ENCODE data around the gene HPSE2.

The HPSE2 gene

DNA sequence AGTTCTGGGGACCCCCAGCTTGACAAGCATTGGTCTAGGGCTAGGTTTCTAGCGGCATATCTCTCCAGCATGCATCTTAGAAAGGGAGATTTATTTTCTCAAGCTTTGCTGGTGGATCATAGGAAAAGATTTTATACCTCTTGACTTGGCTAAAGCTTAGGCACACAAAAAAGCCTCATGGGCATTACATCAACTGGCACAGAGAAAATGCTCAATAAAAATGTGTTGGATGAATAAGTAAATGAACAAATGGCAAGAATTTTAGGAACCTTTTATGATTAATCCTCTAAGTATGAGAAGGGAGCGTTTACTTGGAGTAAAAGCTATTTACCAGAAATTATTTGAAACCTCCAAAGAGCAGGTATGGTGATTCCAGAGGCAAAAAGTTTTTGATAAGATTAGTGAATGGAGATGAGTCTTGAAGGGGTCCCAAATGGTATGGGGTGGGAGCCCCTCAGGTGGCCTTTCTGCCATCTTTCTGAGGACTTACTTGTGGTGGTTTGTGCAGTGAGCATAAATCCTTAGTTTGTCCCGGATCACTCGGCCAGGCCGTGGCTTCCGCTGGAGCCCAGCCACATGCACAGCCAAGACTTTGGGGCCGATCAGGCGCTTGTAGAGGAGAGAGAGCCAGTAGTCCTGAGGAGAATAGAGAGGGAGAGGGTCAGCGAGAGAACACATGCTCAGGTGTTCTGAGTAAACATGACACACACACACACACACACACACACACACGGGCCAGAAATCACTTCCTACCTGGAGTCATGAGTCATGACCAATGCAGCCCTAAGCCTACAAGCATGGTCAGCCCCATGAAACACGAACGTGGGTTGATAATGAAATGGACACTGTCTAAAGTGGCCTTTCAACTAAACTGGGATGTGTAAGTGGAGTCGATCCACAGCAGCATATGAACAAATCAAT is 745.8 kb downstream of the HPSE2 start:
- ATAC-seq (no peak), DNase-seq (no peak)

- ATAC-seq (no peak), DNase-seq (no peak)
Measured at GRCh38 chr10:98488669-98489430, 746.8 kb downstream of the HPSE2 start.

- ATAC-seq: no peak
- DNase-seq: no peak
Measured at GRCh38 chr10:98487649-98488048, 748.0 kb downstream of the HPSE2 start.

- no peak for ATAC-seq
Measured at GRCh38 chr10:98486421-98486820, 749.2 kb downstream of the HPSE2 start.

DNA sequence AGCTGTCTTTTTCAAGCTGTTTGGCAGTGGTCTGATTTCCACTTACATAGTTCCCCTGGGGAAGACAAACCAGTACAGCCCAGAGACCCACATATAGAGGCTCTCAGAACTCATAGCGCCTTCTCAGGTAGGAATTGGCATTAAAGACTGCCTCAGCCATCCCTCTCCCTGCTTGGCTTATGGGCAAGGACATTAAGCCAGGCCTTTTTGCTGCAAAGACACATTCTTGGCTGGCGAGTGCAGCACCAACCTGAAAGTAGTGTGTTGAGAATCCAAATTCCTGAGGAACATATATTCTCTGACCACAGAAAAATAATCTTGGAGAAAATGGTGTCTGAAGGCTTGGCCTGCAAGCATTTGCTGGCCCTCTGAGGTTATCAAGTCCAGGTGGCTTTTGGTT is 749.7 kb downstream of the HPSE2 start:
- DNase-seq (no peak), ATAC-seq (no peak)

More at GRCh38 chr10:98486421-98486820, 749.2 kb downstream of the HPSE2 start:
- DNase-seq: no peak

DNA sequence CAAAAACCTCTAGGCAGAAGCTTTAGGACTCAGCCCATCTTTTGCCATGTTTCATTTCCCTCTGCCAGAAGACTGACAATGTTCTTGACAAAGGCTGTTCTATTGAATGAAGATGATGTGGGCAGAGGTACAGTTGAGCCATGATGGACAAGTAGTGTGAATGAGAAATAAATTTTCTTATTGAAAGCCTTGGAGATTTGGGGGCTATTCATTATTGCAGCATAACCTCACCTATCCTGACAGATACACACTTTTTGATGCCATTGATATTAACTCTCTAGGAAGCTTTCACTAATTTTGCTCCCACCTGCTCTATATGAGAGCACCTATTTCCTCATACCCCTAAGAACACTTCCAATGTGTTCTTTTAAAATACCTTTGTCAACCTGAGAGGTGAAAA is 752.0 kb downstream of the HPSE2 start:
- no peak for DNase-seq
- ATAC-seq: no peak

DNA sequence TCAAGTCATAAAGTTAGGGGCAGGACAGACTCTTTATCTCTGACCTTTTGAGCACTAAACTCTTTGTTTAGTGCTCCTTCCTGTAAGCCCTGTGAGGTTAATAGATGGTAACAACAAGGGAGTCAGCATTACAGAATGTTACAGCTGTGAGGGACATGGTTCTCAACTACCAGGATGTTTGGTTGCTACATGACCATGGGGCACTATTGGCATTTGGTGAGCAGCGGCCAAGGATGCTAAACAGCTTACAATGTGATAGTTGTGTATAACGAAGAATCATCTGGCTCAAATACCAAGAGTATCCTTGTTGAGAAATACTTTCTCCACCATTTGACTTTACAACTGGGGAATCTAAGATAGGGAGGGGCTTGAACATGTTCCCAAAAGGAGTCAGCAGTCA is 753.6 kb downstream of the HPSE2 start:
- no peak for DNase-seq
- ATAC-seq: no peak

- no peak for ATAC-seq
- no peak for DNase-seq
Measured at GRCh38 chr10:98481404-98481945, 754.2 kb downstream of the HPSE2 start.

DNA sequence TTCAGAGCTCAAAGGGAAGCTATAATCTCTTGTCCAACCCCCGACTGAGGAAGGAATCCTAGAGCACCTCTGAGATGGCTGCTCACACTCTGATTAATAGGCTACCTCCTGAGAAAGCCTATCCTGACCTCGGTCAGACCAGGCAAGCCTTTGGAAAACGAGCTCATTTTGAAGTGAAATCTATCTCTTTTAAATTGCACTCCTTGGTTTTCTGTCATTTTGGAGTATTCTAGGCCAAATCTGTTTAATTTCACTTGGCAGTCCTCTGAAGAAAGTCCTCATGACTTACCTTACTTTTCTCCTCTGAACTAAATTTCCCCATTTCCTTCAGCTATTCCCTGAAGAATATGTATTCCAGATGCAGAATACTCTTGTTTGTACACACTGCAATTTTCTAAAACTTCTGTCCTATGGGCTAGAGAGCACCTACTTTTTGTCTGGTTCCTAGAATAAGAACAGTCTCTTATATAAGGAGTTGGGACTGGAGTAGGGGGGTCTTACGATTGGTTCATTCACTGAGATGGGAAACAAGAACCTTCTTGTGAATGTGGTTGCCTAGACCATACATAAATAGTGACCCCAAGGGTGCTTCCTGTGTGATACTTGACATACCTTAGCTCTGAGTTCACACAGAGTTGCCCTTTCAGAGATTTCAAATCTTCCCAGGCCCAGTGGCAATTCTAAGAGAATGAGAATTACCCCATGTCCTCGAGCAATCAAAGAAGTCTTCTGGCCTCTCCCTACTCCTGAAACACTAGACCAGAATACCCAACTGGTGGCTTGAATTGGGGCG is 757.0 kb downstream of the HPSE2 start:
- DNase-seq (no peak), ATAC-seq (no peak)

- ATAC-seq: no peak
Measured at GRCh38 chr10:98477861-98478260, 757.8 kb downstream of the HPSE2 start.

DNA sequence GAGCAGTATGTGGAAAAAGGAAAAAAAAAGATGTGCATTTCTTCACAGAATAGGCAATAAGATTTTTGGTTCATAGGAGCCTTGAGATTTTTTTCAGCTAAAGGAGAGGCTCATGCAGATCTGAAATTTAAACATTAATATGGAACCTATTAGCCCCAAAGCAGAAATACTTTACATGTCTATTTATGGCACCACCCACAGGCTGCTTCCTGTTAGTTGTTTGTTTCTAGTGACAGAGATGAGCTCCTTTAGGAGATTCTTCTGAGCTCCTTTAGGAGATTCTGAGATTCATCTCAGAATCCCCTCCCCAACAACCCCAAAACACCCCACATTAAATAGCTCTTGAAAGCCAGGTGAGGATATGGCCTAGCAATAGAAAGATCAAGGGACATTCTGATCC is 761.0 kb downstream of the HPSE2 start:
- ATAC-seq (no peak), DNase-seq (no peak)

More at GRCh38 chr10:98477861-98478260, 757.8 kb downstream of the HPSE2 start:
- DNase-seq: no peak

- no peak for DNase-seq
- ATAC-seq: no peak
Measured at GRCh38 chr10:98472196-98472595, 763.5 kb downstream of the HPSE2 start.

DNA sequence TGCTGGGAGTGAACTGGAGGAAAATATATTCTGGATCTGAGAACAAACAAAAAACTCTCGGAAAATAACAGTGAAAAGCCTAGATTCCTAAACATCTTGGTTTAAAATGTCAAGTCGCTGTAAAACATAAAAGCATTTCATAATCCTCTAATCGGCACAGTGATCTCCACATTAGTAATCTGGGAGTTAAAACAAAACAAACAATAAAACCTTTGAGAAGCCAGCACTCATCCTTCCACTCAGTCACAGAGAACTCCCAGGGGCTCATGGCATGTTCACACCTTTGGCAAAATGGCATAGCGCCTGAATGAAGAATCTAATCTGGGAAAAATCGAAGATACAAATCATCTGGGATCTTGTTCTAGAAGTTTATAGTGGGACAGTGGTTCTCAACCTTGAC is 764.8 kb downstream of the HPSE2 start:
- DNase-seq (no peak), ATAC-seq (no peak)

- no peak for ATAC-seq
- no peak for DNase-seq
Measured at GRCh38 chr10:98469001-98469931, 766.4 kb downstream of the HPSE2 start.

DNA sequence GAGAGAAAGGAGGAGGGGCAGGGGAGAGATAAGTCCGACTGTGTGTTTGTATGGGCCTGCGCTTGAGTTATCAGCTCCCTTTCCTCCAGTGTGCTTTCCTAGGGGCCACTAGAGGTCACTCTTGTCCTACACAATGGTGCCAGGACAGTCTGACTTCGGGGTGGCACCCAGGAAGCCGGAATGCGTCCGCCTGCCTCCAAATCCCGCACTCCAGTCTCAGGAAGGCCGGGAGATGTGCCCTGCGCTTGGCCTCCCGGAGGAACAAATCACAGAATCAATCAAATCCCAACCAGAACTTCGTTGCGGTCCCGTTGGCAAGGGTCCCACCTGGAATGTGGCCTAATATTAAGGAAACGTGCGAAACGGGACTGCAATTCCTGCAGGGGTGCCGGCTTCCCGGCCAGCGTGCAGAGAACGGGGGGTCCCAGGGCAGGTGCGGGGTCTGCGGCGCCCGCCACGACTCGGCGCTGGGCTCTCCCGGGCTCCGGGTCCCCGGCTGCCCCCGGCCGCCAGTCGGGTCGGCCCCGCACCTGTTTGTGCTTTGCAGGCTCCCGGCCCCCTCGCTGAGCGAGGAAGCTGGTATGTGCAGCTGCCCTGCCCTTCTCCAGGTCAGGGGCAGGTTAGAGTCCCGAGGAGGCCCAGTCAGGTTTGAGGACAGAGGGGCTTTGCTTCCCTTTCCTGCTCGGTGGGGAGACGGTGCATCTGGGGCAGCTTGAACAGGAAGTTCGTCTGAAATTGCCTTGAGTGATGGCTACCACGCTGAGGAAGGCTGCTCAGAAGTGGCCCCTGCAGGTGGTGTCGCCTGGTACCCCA is 767.9 kb downstream of the HPSE2 start:
- DNase-seq (peak; percentile 63), ATAC-seq (peak; percentile 96)

- ATAC-seq: no peak
Measured at GRCh38 chr10:98466861-98467505, 768.7 kb downstream of the HPSE2 start.

DNA sequence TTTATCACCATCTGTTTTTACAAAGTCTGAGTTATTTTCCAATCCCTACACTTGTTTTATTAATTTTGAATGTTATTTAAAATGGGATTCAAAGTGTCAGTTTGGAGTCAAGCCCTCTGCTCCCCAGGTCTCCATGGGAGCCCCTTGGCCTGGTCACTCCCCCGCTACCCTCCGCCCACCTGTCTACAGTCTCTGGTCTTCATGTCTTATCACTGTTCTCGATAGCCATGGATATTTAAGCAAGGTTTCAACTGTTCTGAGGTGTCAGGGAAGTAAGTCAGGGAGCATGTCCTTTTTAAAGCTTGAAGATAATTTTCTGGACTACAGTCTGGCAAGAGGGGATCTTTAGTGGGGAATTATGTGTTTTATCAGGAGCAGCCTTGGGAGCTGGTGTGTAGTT is 769.8 kb downstream of the HPSE2 start:
- ATAC-seq: no peak
- DNase-seq: no peak

More at GRCh38 chr10:98466861-98467505, 768.7 kb downstream of the HPSE2 start:
- no peak for DNase-seq

GRCh38 chr10:98463976-98464754 is 771.5 kb downstream of the HPSE2 start:
- ATAC-seq (peak; percentile 22), DNase-seq (no peak)

GRCh38 chr10:98463016-98463415 is 772.6 kb downstream of the HPSE2 start:
- ATAC-seq (no peak), DNase-seq (no peak)

Measured in stimulated activated naive CD8-positive, alpha-beta T cell treated with anti-CD3 and anti-CD28 coated beads, Interleukin-15, Interleukin-2, amounts not matched to agents 100 U/mL and 50 U/mL, for 24 hours (primary cell).